Measurements from ENCODE around the gene PIGU. TPM values are rescaled to one million over a fixed set of nuclear protein-coding genes. Genes with fewer than 3 reads are reported as not detected.

Gene PIGU
- total RNA-seq, 1 experiment from 2014 or later, result 25.0 TPM

DNA sequence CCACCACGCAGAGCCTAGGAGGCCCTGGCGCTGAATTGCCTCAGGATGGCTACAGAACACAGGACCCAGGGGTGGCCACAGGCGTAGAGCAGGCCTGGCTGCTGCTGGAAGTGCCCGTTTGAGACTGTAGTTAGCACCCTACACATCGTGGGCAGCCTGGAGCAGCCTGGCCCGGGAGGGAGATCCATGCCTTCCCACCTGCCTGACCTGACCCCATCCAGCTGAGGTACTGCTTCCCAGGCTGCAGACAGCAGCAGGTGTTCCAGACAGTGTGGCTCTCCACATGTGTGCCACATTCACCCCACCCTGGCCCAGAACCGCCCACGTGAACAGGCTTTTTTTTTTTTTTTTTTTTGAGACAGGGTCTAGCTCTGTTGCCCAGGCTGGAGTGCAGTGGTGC, 139.2 kb downstream of the PIGU start:
- Histone ChIP-seq H4K20me1 (ENCODE audit: insufficient read depth) (no peaks in the 10 kb centered on the region), H3K27ac (no peak overlapping the region), H3K4me1 (replicated peaks; ENCODE audit: insufficient read depth) (no peaks in the 10 kb centered on the region), H2AFZ (no peak overlapping the region), H3K4me3 (no peak overlapping the region), H3K4me2 (no peak overlapping the region), H3K36me3 (ENCODE audit: low read depth) (peaks cover 18% of the 10 kb centered on the region), H3K9me3 (ENCODE audit: insufficient read depth, low read depth) (no peaks in the 10 kb centered on the region), H3F3A (ENCODE audit: insufficient read depth, low read depth) (peaks cover 4% of the 10 kb centered on the region; the same call in 1 of the 2 replicates), H3K9me2 (ENCODE audit: insufficient read depth) (no peaks in the 10 kb centered on the region), H3K79me2 (ENCODE audit: low read depth) (no peaks in the 10 kb centered on the region), H3K27me3 (ENCODE audit: insufficient read depth, low read depth) (no peaks in the 10 kb centered on the region)
- no peak for TF ChIP-seq EZH2 (IDR thresholded peaks at IDR 0.05; ENCODE audit: low read depth)
- no TSS peak for BruUV-seq (replicated peaks)
- no peak for DNase-seq
- POLR2A ChIA-PET (ENCODE audit: unreplicated experiment), result no interaction called here
- CTCF ChIA-PET, result no interaction called here
- intact Hi-C loops (cut with micrococcal nuclease; ENCODE audit: unreplicated experiment), result no loop called here

DNA sequence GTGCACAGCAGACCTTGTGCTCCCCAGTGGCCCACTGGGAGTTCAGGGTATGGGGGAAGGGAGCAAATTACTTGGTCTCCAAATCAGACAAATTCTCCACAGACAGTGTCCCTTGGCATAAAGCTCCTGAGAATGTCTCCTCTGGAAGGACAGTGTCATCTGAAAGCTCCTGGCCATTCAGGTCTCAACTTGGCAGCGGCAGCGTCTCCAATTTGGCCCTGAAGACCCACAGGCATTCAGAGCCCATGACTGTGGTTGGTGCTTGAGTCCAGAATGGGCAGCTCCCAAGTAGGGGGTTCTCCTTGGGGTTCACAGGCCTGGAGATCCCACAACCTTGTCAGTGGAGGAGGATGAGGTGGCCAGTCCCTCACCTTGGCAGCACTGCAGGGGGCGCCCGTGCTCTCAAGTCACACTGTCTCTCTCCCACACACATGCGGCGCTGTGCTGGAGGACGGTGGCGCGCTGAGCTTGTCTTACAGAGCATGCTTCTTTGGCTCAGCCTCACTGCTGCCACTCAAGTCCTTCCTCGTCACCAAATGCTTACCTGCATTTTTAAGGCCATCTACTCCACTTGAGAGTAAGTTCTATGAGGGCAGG, 140.0 kb downstream of the PIGU start:
- no peak overlapping the region for H3K4me2 ChIP-seq
- no peaks in the 10 kb centered on the region for H4K20me1 ChIP-seq (ENCODE audit: insufficient read depth)
- BruUV-seq (replicated peaks), result no TSS peak
- H2AFZ ChIP-seq, result no peak overlapping the region
- no peaks in the 10 kb centered on the region for H3K4me1 ChIP-seq (replicated peaks; ENCODE audit: insufficient read depth)
- TF ChIP-seq, protein P1, sequence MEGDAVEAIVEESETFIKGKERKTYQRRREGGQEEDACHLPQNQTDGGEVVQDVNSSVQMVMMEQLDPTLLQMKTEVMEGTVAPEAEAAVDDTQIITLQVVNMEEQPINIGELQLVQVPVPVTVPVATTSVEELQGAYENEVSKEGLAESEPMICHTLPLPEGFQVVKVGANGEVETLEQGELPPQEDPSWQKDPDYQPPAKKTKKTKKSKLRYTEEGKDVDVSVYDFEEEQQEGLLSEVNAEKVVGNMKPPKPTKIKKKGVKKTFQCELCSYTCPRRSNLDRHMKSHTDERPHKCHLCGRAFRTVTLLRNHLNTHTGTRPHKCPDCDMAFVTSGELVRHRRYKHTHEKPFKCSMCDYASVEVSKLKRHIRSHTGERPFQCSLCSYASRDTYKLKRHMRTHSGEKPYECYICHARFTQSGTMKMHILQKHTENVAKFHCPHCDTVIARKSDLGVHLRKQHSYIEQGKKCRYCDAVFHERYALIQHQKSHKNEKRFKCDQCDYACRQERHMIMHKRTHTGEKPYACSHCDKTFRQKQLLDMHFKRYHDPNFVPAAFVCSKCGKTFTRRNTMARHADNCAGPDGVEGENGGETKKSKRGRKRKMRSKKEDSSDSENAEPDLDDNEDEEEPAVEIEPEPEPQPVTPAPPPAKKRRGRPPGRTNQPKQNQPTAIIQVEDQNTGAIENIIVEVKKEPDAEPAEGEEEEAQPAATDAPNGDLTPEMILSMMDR (conservative IDR thresholded peaks at IDR 0.05), result no peak
- no peak for TF ChIP-seq EZH2 (IDR thresholded peaks at IDR 0.05; ENCODE audit: low read depth)
- no peak for DNase-seq
- peaks cover 18% of the 10 kb centered on the region for H3K36me3 ChIP-seq (ENCODE audit: low read depth)
- peaks cover 4% of the 10 kb centered on the region; the same call in 1 of the 2 replicates for H3F3A ChIP-seq (ENCODE audit: insufficient read depth, low read depth)
- no peak overlapping the region for H3K27ac ChIP-seq
- no peaks in the 10 kb centered on the region for H3K27me3 ChIP-seq (ENCODE audit: insufficient read depth, low read depth)
- H3K4me3 ChIP-seq, result no peak overlapping the region
- intact Hi-C loops (cut with micrococcal nuclease; ENCODE audit: unreplicated experiment), result no loop called here
- H3K9me3 ChIP-seq (ENCODE audit: insufficient read depth, low read depth), result no peaks in the 10 kb centered on the region
- no peaks in the 10 kb centered on the region for H3K9me2 ChIP-seq (ENCODE audit: insufficient read depth)
- ChIA-PET POLR2A (ENCODE audit: unreplicated experiment) (no interaction called here), CTCF (interaction anchor here (0.7 kb wide), 1 partner anchor 27 kb away, joined by 6 read pairs; no protein-coding TSS in a partner anchor)
- H3K79me2 ChIP-seq (ENCODE audit: low read depth), result no peaks in the 10 kb centered on the region

- H3K36me3 ChIP-seq (ENCODE audit: low read depth), result peaks cover 22% of the 10 kb centered on the region
- no peak overlapping the region for H2AFZ ChIP-seq
- H3K9me3 ChIP-seq (ENCODE audit: insufficient read depth, low read depth), result no peaks in the 10 kb centered on the region
- H3K79me2 ChIP-seq (ENCODE audit: low read depth), result no peaks in the 10 kb centered on the region
- no peaks in the 10 kb centered on the region for H3K9me2 ChIP-seq (ENCODE audit: insufficient read depth)
- ChIA-PET CTCF (no interaction called here), POLR2A (ENCODE audit: unreplicated experiment) (no interaction called here)
- TF ChIP-seq EZH2 (IDR thresholded peaks at IDR 0.05; ENCODE audit: low read depth), result no peak
- TF ChIP-seq, protein P1 (conservative IDR thresholded peaks at IDR 0.05), result no peak
- no peak overlapping the region for H3K4me2 ChIP-seq
- no TSS peak for BruUV-seq (replicated peaks)
- no peak overlapping the region for H3K4me3 ChIP-seq
- no peak for DNase-seq
- no peak overlapping the region for H3K27ac ChIP-seq
- H4K20me1 ChIP-seq (ENCODE audit: insufficient read depth), result no peaks in the 10 kb centered on the region
- H3K27me3 ChIP-seq (ENCODE audit: insufficient read depth, low read depth), result no peaks in the 10 kb centered on the region
- intact Hi-C loops (cut with micrococcal nuclease; ENCODE audit: unreplicated experiment), result no loop called here
- H3F3A ChIP-seq (ENCODE audit: insufficient read depth, low read depth), result peaks cover 4% of the 10 kb centered on the region; the same call in 1 of the 2 replicates
- no peaks in the 10 kb centered on the region for H3K4me1 ChIP-seq (replicated peaks; ENCODE audit: insufficient read depth)
These were observed 141.0 kb downstream of the PIGU start for GRCh38 chr20:34535857-34536256.
